Testis (tissue), 3 donors: ENCODE results near the gene TRPC4AP. TPM values are rescaled to one million over a fixed set of nuclear protein-coding genes. Genes with fewer than 3 reads are reported as not detected.
A peak's percentile ranks its signal among the peaks of the same experiment; 100 is the strongest.

Experiments
- DNase-seq: peaks from one replicate; pipeline ENCODE4 v3.0.0-alpha.2; 2019
- H3K27ac ChIP-seq, 2 donors: fragments of 200-600 bp; sonication (generic); one replicate each; pipeline ENCODE4 v1.5.1; 2019
- H3K27me3 ChIP-seq: fragments of 200-600 bp; sonication (generic); one replicate; pipeline ENCODE4 v1.5.1; 2019
- H3K36me3 ChIP-seq: fragments of 200-600 bp; sonication (generic); one replicate; pipeline ENCODE4 v1.5.1; 2017; ENCODE audit warnings: low read depth; ENCODE audit errors: missing control alignments
- H3K4me1 ChIP-seq: fragments of 200-600 bp; sonication (generic); one replicate; pipeline ENCODE4 v1.5.1; 2019
- H3K4me3 ChIP-seq, 2 donors: fragments of 200-600 bp; sonication (generic); one replicate each; pipeline ENCODE4 v1.5.1; 2017 to 2019
- H3K9me3 ChIP-seq: fragments of 200-600 bp; sonication (generic); one replicate; pipeline ENCODE4 v1.5.1; 2017
- POLR2A ChIP-seq: fragments of 450-650 bp; IDR thresholded peaks from one replicate; pipeline ENCODE4 v1.6.1; 2017; ENCODE audit warnings: antibody characterized with exemption, mild to moderate bottlenecking, moderate library complexity
- WGBS, 2 donors: methylation state at CpG; one replicate each; pipeline ENCODE4 v1.1.5; 2018; 5-methylcytosine and 5-hydroxymethylcytosine counted together
- intact Hi-C: fragments of 100-400 bp; cut with DNase I; formaldehyde crosslinking; loops from one replicate; pipeline ENCODE4 v1.15.1; 2023; ENCODE audit warnings: low total_unique reads
- polyA plus RNA-seq: library from polyadenylated mRNA; stranded (reverse); fragments of 350-450 nt; fragmentation: Illumina TruSeq; extraction: RNeasy Lipid Tissue Mini Kit (QIAGEN cat#74804); gene quantifications from one replicate; pipeline ENCODE4 v1.2.3, GENCODE V29; 2014; ENCODE audit warnings: low read depth, low replicate concordance; ENCODE audit not compliant: insufficient read depth
- total RNA-seq, 2 donors: library from RNA; depleted of rRNA; stranded (reverse); fragments of >200 nt; gene quantifications; one replicate each; pipeline ENCODE4 v1.2.3, GENCODE V29; 2016
- TF ChIP-seq, protein P1 (sequence below), 3 experiments: fragments of 450-650 bp in 2 of 3; fragments of 200-600 bp in 1 of 3; sonication (generic) in 1 of 3; IDR thresholded peaks; one replicate each; pipeline ENCODE4 v1.5.1; 2016 to 2019; ENCODE audit warnings: antibody characterized with exemption in 3 of 3, mild to moderate bottlenecking in 2 of 3, moderate library complexity in 1 of 3

Gene TRPC4AP
- total and polyA plus RNA-seq, 3 donors from 2014 or later = 68.8 to 78.4 (median 76.6) TPM

DNA sequence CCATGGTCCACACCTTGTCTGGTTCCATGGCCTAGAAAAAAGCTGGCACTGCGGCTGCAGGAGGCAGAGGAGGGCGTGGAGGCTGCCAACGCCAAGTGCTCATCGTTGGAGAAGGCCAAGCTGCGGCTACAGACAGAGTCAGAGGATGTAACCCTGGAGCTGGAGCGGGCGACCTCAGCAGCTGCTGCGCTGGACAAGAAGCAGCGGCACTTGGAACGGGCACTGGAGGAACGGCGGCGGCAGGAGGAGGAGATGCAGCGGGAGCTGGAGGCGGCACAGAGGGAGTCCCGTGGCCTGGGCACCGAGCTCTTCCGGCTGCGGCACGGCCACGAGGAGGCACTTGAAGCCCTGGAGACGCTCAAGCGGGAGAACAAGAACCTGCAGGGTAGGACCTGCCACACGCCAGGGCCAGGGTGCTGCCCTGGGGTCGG is 93.6 kb downstream of the TRPC4AP start:
- H3K9me3 ChIP-seq = no peaks in the 10 kb centered on the region
- no peak for DNase-seq
- WGBS, 2 donors = 90 to 94% methylated on average over 7 to 25 of the region's 25 CpGs
- H3K36me3 ChIP-seq = no peaks in the 10 kb centered on the region
- TF ChIP-seq POLR2A = no peak
- TF ChIP-seq, protein P1, sequence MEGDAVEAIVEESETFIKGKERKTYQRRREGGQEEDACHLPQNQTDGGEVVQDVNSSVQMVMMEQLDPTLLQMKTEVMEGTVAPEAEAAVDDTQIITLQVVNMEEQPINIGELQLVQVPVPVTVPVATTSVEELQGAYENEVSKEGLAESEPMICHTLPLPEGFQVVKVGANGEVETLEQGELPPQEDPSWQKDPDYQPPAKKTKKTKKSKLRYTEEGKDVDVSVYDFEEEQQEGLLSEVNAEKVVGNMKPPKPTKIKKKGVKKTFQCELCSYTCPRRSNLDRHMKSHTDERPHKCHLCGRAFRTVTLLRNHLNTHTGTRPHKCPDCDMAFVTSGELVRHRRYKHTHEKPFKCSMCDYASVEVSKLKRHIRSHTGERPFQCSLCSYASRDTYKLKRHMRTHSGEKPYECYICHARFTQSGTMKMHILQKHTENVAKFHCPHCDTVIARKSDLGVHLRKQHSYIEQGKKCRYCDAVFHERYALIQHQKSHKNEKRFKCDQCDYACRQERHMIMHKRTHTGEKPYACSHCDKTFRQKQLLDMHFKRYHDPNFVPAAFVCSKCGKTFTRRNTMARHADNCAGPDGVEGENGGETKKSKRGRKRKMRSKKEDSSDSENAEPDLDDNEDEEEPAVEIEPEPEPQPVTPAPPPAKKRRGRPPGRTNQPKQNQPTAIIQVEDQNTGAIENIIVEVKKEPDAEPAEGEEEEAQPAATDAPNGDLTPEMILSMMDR (IDR thresholded peaks at IDR 0.05) = no peak
- no peak overlapping the region for H3K27ac ChIP-seq
- intact Hi-C loops = no loop called here
- H3K27me3 ChIP-seq = no peaks in the 10 kb centered on the region
- no peaks in the 10 kb centered on the region for H3K4me1 ChIP-seq
- H3K4me3 ChIP-seq = no peak overlapping the region

DNA sequence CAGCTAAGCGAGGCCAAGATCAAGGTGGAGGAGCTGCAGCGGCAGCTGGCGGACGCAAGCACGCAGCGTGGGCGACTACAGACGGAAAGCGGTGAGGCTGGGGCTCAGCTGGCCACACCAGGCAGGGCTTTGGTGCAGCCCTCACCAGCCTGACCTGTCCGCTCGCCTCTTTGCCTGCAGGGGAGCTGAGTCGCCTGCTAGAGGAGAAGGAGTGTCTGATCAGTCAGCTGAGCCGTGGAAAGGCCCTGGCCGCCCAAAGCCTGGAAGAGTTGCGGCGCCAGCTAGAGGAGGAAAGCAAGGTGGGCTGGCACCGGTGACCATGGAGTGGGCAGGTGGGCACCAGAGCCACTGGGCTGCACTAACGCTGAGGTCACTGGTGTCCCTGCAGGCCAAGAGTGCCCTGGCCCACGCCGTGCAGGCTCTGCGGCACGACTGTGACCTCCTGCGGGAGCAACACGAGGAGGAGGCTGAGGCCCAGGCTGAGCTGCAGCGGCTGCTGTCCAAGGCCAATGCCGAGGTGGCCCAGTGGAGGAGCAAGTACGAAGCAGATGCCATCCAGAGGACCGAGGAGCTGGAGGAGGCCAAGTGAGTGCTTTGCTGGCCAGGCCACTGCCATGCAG is 94.2 kb downstream of the TRPC4AP start:
- DNase-seq = peak; percentile 49
- no peaks in the 10 kb centered on the region for H3K36me3 ChIP-seq
- H3K27ac ChIP-seq = no peak overlapping the region
- no peaks in the 10 kb centered on the region for H3K4me1 ChIP-seq
- TF ChIP-seq, protein P1 (IDR thresholded peaks at IDR 0.05) = no peak
- TF ChIP-seq POLR2A = no peak
- no peaks in the 10 kb centered on the region for H3K27me3 ChIP-seq
- H3K9me3 ChIP-seq = no peaks in the 10 kb centered on the region
- intact Hi-C loops = no loop called here
- no peak overlapping the region for H3K4me3 ChIP-seq
- 89% methylated on average over 28 of the region's 28 CpGs; no CpG with 5 or more reads in 1 of the 2 donors for WGBS, 2 donors

DNA sequence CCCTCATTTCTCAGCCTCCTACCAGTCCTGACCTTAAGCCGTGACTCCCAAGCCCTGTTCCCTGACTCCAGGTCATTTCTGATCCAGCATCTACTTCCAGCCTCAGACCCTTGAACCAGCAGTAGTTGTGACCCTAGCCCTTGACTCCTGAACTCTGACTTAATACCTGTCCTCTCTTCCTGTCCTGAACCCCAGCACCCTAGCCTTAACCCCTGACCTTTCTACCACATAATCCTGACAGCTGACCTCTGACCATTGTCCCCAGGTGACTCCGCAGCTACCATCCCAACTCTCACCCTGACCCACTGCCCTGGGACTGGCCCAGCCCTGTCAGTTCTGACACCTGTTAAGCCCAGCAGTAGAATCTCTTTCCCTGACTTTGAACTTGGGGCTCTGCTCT is 94.8 kb downstream of the TRPC4AP start:
- Histone ChIP-seq H3K4me3 (no peak overlapping the region), H3K27me3 (no peaks in the 10 kb centered on the region), H3K9me3 (no peaks in the 10 kb centered on the region), H3K4me1 (no peaks in the 10 kb centered on the region), H3K27ac (no peak overlapping the region), H3K36me3 (no peaks in the 10 kb centered on the region)
- WGBS, 2 donors = 89 to 91% methylated on average over 2 of the region's 2 CpGs
- no peak for DNase-seq
- TF ChIP-seq POLR2A = no peak
- TF ChIP-seq, protein P1 (IDR thresholded peaks at IDR 0.05) = no peak
- intact Hi-C loops = no loop called here

DNA sequence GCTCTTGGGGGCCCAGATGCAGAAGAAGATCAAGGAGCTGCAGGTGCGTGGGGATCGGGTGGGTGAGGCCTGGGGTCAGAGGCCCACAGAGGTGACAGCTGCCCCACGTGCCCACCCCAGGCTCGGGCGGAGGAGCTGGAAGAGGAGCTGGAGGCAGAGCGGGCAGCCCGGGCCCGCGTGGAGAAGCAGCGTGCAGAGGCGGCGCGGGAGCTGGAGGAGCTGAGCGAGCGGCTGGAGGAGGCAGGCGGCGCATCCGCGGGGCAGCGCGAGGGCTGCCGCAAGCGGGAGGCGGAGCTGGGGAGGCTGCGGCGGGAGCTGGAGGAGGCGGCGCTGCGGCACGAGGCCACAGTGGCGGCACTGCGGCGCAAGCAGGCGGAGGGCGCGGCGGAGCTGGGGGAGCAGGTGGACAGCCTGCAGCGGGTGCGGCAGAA is 95.5 kb downstream of the TRPC4AP start:
- peak; percentile 64 for DNase-seq
- intact Hi-C loops = no loop called here
- H3K4me3 ChIP-seq = no peak overlapping the region

More for the DNA sequence above, 95.5 kb downstream of the TRPC4AP start:
- Histone ChIP-seq H3K27me3 (no peaks in the 10 kb centered on the region), H3K27ac (no peak overlapping the region), H3K36me3 (no peaks in the 10 kb centered on the region), H3K9me3 (no peaks in the 10 kb centered on the region), H3K4me1 (no peaks in the 10 kb centered on the region)
- WGBS, 2 donors = 29 to 58% methylated on average over 21 to 30 of the region's 39 CpGs
- TF ChIP-seq, protein P1 (IDR thresholded peaks at IDR 0.05) = no peak
- TF ChIP-seq POLR2A = no peak
